GM23248 (cell line): Measurements from ENCODE around the gene PGK2.

Experiments used
- EZH2 ChIP-seq: fragments of 200-600 bp; sonication (generic); IDR thresholded peaks from 2 replicates; pipeline ENCODE4 v1.6.1; 2018; ENCODE audit warnings: antibody characterized with exemption, mild to moderate bottlenecking; ENCODE audit not compliant: insufficient read depth, poor library complexity, severe bottlenecking
- EZH2phosphoT487 ChIP-seq: fragments of 200-600 bp; sonication (generic); IDR thresholded peaks from 2 replicates; pipeline ENCODE4 v1.6.1; 2018; ENCODE audit warnings: antibody characterized with exemption, moderate library complexity, mild to moderate bottlenecking, low read depth; ENCODE audit not compliant: insufficient read depth

- TF ChIP-seq EZH2 = no peak
- TF ChIP-seq EZH2phosphoT487 = no peak
These were observed 48.1 kb upstream of the PGK2 start for GRCh38 chr6:49835140-49835539.
